Measurements from ENCODE around the gene IL3RA.
A peak's percentile ranks its signal among the peaks of the same experiment; 100 is the strongest.

The IL3RA gene

GRCh38 chrX:1384658-1385252 lies 48.2 kb downstream of the IL3RA start:
- DNase-seq (ENCODE audit: low spot score) = no peak

GRCh38 chrX:1385253-1386223 lies 49.0 kb downstream of the IL3RA start:
- no peak for DNase-seq (ENCODE audit: low spot score)

GRCh38 chrX:1386338-1387127 lies 49.9 kb downstream of the IL3RA start:
- DNase-seq (ENCODE audit: low spot score) = no peak

GRCh38 chrX:1387141-1387776 lies 50.7 kb downstream of the IL3RA start:
- DNase-seq (ENCODE audit: low spot score) = no peak

GRCh38 chrX:1388651-1389050 lies 52.1 kb downstream of the IL3RA start:
- DNase-seq (ENCODE audit: low spot score) = no peak

GRCh38 chrX:1389181-1389992 lies 52.8 kb downstream of the IL3RA start:
- no peak for DNase-seq (ENCODE audit: low spot score)

- DNase-seq (ENCODE audit: low spot score) = no peak
Measured at GRCh38 chrX:1389993-1390285, 53.4 kb downstream of the IL3RA start.

- DNase-seq (ENCODE audit: low spot score) = no peak
Measured at GRCh38 chrX:1390621-1391369, 54.2 kb downstream of the IL3RA start.

- peak; percentile 92 for DNase-seq (ENCODE audit: low spot score)
Measured at GRCh38 chrX:1391370-1391706, 54.8 kb downstream of the IL3RA start.

- peak; percentile 99 for DNase-seq (ENCODE audit: low spot score)
Measured at GRCh38 chrX:1391707-1392375, 55.3 kb downstream of the IL3RA start, which contains the start of gene SLC25A6. TSS of gene SLC25A6 (minus strand) at chrX:1392113. CDS start at chrX:1392009, 104 bp downstream.

- no peak for DNase-seq (ENCODE audit: low spot score)
Measured at GRCh38 chrX:1392376-1393068, 55.9 kb downstream of the IL3RA start.

GRCh38 chrX:1393871-1394615 lies 57.5 kb downstream of the IL3RA start:
- no peak for DNase-seq (ENCODE audit: low spot score)

- DNase-seq (ENCODE audit: low spot score) = no peak
Measured at GRCh38 chrX:1394731-1395501, 58.3 kb downstream of the IL3RA start.

GRCh38 chrX:1395646-1396216 lies 59.1 kb downstream of the IL3RA start:
- no peak for DNase-seq (ENCODE audit: low spot score)

GRCh38 chrX:1397001-1397400 lies 60.4 kb downstream of the IL3RA start:
- DNase-seq (ENCODE audit: low spot score) = no peak

GRCh38 chrX:1397441-1398270 lies 61.1 kb downstream of the IL3RA start:
- no peak for DNase-seq (ENCODE audit: low spot score)
